ENCODE measurements around the gene FOXP1.

FOXP1 gene

GRCh38 chr3:71251156-71251775 is 332.3 kb downstream of the FOXP1 start:
- FAIRE-seq = no peak

- no peak for FAIRE-seq
These were observed 333.5 kb downstream of the FOXP1 start for GRCh38 chr3:71250026-71250425.

- no peak for FAIRE-seq
These were observed 335.6 kb downstream of the FOXP1 start for GRCh38 chr3:71247958-71248335.

GRCh38 chr3:71247221-71247957 is 336.1 kb downstream of the FOXP1 start:
- no peak for FAIRE-seq

- FAIRE-seq = no peak
These were observed 337.3 kb downstream of the FOXP1 start for GRCh38 chr3:71245971-71246880.

- FAIRE-seq = no peak
These were observed 338.6 kb downstream of the FOXP1 start for GRCh38 chr3:71244826-71245488.

GRCh38 chr3:71244153-71244825 is 339.2 kb downstream of the FOXP1 start:
- FAIRE-seq = no peak

GRCh38 chr3:71243229-71243628 is 340.3 kb downstream of the FOXP1 start:
- FAIRE-seq = no peak

GRCh38 chr3:71241981-71242560 is 341.5 kb downstream of the FOXP1 start:
- no peak for FAIRE-seq

GRCh38 chr3:71241246-71241901 is 342.2 kb downstream of the FOXP1 start:
- no peak for FAIRE-seq

GRCh38 chr3:71240034-71240433 is 343.5 kb downstream of the FOXP1 start:
- no peak for FAIRE-seq

- FAIRE-seq = no peak
These were observed 345.2 kb downstream of the FOXP1 start for GRCh38 chr3:71238355-71238757.

GRCh38 chr3:71237672-71238071 is 345.9 kb downstream of the FOXP1 start:
- no peak for FAIRE-seq

GRCh38 chr3:71235846-71236245 is 347.7 kb downstream of the FOXP1 start:
- no peak for FAIRE-seq

- FAIRE-seq = no peak
These were observed 350.6 kb downstream of the FOXP1 start for GRCh38 chr3:71232895-71233294.

- FAIRE-seq = no peak
These were observed 351.3 kb downstream of the FOXP1 start for GRCh38 chr3:71232175-71232679.

GRCh38 chr3:71231680-71232079 is 351.8 kb downstream of the FOXP1 start:
- FAIRE-seq = no peak

- FAIRE-seq = no peak
These were observed 353.4 kb downstream of the FOXP1 start for GRCh38 chr3:71229905-71230657.

- no peak for FAIRE-seq
These were observed 355.2 kb downstream of the FOXP1 start for GRCh38 chr3:71228156-71228866.

GRCh38 chr3:71227270-71227661 is 356.3 kb downstream of the FOXP1 start:
- no peak for FAIRE-seq

All from A204.1 (cell line).